Measurements from ENCODE around the gene CNTN4. TPM values are rescaled to one million over a fixed set of nuclear protein-coding genes. Genes with fewer than 3 reads are reported as not detected.

Gene CNTN4
- total RNA-seq, 2 experiments from 2014 or later: not detected

- H3K27me3 Mint-ChIP-seq: no peaks in the 10 kb centered on the region
- H3K4me1 Mint-ChIP-seq (ENCODE audit: low read depth): no peaks in the 10 kb centered on the region
- DNase-seq (no peak), ATAC-seq (no peak)
- no peaks in the 10 kb centered on the region for H3K9me3 Mint-ChIP-seq
- H3K36me3 Mint-ChIP-seq (ENCODE audit: low read depth): no peaks in the 10 kb centered on the region
- ChIA-PET POLR2A (no interaction called here), CTCF (no interaction called here)
- H3K27ac Mint-ChIP-seq: no peak overlapping the region
- TF ChIP-seq CTCF (IDR thresholded peaks at IDR 0.05): no peak
- no peak overlapping the region for H3K4me3 Mint-ChIP-seq
- intact Hi-C loops (cut with micrococcal nuclease): no loop called here
Measured at GRCh38 chr3:2198776-2199279, 100.2 kb downstream of the CNTN4 start.

DNA sequence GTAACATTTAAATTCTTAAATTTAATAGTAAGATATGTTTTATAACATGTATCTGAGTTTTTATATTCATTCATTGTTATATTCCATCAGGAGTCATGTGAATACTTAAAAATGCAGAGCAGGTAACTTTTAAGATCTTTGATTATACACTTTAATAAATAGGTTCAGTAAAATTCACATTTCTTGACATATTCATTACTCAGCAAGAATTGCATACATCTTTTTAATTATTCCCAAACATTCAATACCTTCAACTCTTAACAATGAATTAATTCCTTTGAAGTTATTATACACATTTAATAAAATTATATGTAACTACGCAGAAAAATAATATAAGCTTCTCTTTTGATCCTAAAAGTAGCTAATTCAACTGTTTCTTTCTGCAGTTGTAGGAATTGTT, 105.4 kb downstream of the CNTN4 start:
- Mint-ChIP-seq H3K4me3 (no peak overlapping the region), H3K36me3 (ENCODE audit: low read depth) (no peaks in the 10 kb centered on the region), H3K9me3 (no peaks in the 10 kb centered on the region), H3K27me3 (no peaks in the 10 kb centered on the region), H3K4me1 (ENCODE audit: low read depth) (no peaks in the 10 kb centered on the region), H3K27ac (no peak overlapping the region)
- ChIA-PET CTCF (no interaction called here), POLR2A (no interaction called here)
- ATAC-seq: no peak
- TF ChIP-seq CTCF (IDR thresholded peaks at IDR 0.05): no peak
- no peak for DNase-seq
- intact Hi-C loops (cut with micrococcal nuclease): no loop called here

DNA sequence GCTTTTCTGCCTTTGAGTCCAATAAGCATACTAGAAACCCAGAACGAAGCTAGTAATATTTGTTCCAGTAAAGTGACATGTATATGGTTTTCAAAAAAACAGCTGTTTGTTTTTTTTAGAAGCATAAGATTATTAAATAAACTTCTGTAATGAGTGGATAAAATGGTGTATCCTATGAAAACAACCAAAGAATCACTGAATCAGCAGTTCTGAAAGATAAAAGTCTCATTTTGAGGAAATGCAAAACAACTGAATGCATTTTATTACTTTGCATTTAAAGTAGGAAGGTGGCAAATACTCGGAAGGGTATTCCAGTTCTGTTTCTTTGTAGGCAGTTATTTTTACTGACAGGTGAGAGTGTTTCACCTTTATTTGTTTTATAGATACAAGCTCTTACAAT, 107.0 kb downstream of the CNTN4 start:
- Mint-ChIP-seq H3K4me3 (no peak overlapping the region), H3K27me3 (no peaks in the 10 kb centered on the region), H3K27ac (no peak overlapping the region), H3K36me3 (ENCODE audit: low read depth) (no peaks in the 10 kb centered on the region), H3K4me1 (ENCODE audit: low read depth) (no peaks in the 10 kb centered on the region), H3K9me3 (no peaks in the 10 kb centered on the region)
- POLR2A ChIA-PET: no interaction called here
- CTCF ChIA-PET: no interaction called here
- intact Hi-C loops (cut with micrococcal nuclease): no loop called here
- DNase-seq (no peak), ATAC-seq (no peak)
- TF ChIP-seq CTCF (IDR thresholded peaks at IDR 0.05): no peak

GRCh38 chr3:2206536-2206935, 107.9 kb downstream of the CNTN4 start:
- CTCF ChIA-PET: no interaction called here
- no peaks in the 10 kb centered on the region for H3K4me1 Mint-ChIP-seq (ENCODE audit: low read depth)
- no peak for TF ChIP-seq CTCF (IDR thresholded peaks at IDR 0.05)
- POLR2A ChIA-PET: no interaction called here
- no peak overlapping the region for H3K4me3 Mint-ChIP-seq
- ATAC-seq (no peak), DNase-seq (no peak)
- intact Hi-C loops (cut with micrococcal nuclease): no loop called here
- H3K36me3 Mint-ChIP-seq (ENCODE audit: low read depth): no peaks in the 10 kb centered on the region
- H3K27ac Mint-ChIP-seq: no peak overlapping the region
- H3K27me3 Mint-ChIP-seq: no peaks in the 10 kb centered on the region
- H3K9me3 Mint-ChIP-seq: no peaks in the 10 kb centered on the region

GRCh38 chr3:2211568-2211967, 112.9 kb downstream of the CNTN4 start:
- no peak for TF ChIP-seq CTCF (IDR thresholded peaks at IDR 0.05)
- H3K4me1 Mint-ChIP-seq (ENCODE audit: low read depth): no peaks in the 10 kb centered on the region
- ATAC-seq (no peak), DNase-seq (no peak)
- no peaks in the 10 kb centered on the region for H3K27me3 Mint-ChIP-seq
- no peaks in the 10 kb centered on the region for H3K36me3 Mint-ChIP-seq (ENCODE audit: low read depth)
- H3K4me3 Mint-ChIP-seq: no peak overlapping the region
- intact Hi-C loops (cut with micrococcal nuclease): no loop called here
- H3K9me3 Mint-ChIP-seq: no peaks in the 10 kb centered on the region
- ChIA-PET CTCF (no interaction called here), POLR2A (no interaction called here)
- H3K27ac Mint-ChIP-seq: no peak overlapping the region
